A549 (cell line): Measurements from ENCODE around the gene NALCN. TPM values are rescaled to one million over a fixed set of nuclear protein-coding genes. Genes with fewer than 3 reads are reported as not detected.

Experiments
- ATAC-seq, 2 experiments: fragments of 200-7000 bp in 1 of 2; fragments of >200 bp in 1 of 2; cut with Nextera tagmentation in 1 of 2; cut with Tn5 transposase in 1 of 2; 3 replicates each; pipeline versions ENCODE4 v1.8.0 to v1.9.1; 2018 to 2020; ENCODE audit warnings: mild to moderate bottlenecking in 1 of 2, moderate library complexity in 1 of 2
- CTCF ChIA-PET: fragments of 300-600 bp; sonication (Branson Sonifier 250); formaldehyde crosslinking; extraction: SDS; loops from one replicate; lab custom pipeline; 2021; ENCODE audit warnings: antibody characterized with exemption, inconsistent platforms; lab: Yijun Ruan, JAX
- POLR2A ChIA-PET: fragments of 350-600 bp; formaldehyde crosslinking; extraction: SDS; loops from one replicate; lab custom pipeline; 2021; ENCODE audit warnings: antibody characterized with exemption, inconsistent platforms; lab: Yijun Ruan, JAX
- DNase-seq, 2 experiments: peaks; one replicate each; pipeline versions ENCODE4 v3.0.0 to v3.0.0-alpha.2; 2011 to 2016; ENCODE audit warnings: low read depth in 1 of 2, low spot score in 1 of 2
- FAIRE-seq: peaks from 2 replicates; lab custom pipeline; 2011; peaks lifted over from hg19 to GRCh38; lab: Jason Lieb, UNC
- H3K27ac ChIP-seq, 2 experiments: fragments of >200 bp; sonication (Bioruptor Twin); formaldehyde crosslinking; 3 replicates each; pipeline ENCODE4 v1.5.1; 2016 to 2017
- H3K4me1 ChIP-seq: fragments of >200 bp; sonication (Bioruptor Twin); formaldehyde crosslinking; 3 replicates; pipeline ENCODE4 v1.6.1; 2016
- H3K4me2 ChIP-seq: fragments of >200 bp; sonication (Bioruptor Twin); formaldehyde crosslinking; 3 replicates; pipeline ENCODE4 v1.6.1; 2016
- H3K4me3 ChIP-seq: fragments of >200 bp; sonication (Bioruptor Twin); formaldehyde crosslinking; 3 replicates; pipeline ENCODE4 v1.5.1; 2016
- H3K9me3 ChIP-seq: fragments of >200 bp; sonication (Bioruptor Twin); formaldehyde crosslinking; 3 replicates; pipeline ENCODE4 v1.6.1; 2016
- CEBPB ChIP-seq, 2 experiments: fragments of >200 bp in 1 of 2; sonication (Bioruptor Twin) in 1 of 2; formaldehyde crosslinking in 1 of 2; IDR thresholded peaks; 2 replicates each; pipeline ENCODE4 v1.6.1; 2012 to 2016
- CHD2 ChIP-seq: fragments of 150-350 bp; IDR thresholded peaks from 2 replicates; pipeline ENCODE4 v1.6.1; 2014; ENCODE audit warnings: low read length; ENCODE audit not compliant: partially characterized antibody
- ESRRA ChIP-seq: fragments of 150-350 bp; IDR thresholded peaks from 2 replicates; pipeline ENCODE4 v1.6.1; 2014; ENCODE audit warnings: mild to moderate bottlenecking, low read length, borderline replicate concordance
- FOXS1 ChIP-seq: fragments of 250-450 bp; sonication (Bioruptor Pico); IDR thresholded peaks from 2 replicates; pipeline ENCODE4 v1.5.0; 2020; ENCODE audit warnings: mild to moderate bottlenecking, moderate library complexity
- HDAC2 ChIP-seq: fragments of 200-600 bp; sonication (generic); IDR thresholded peaks from 2 replicates; pipeline ENCODE4 v1.6.1; 2016
- HOXB5 ChIP-seq: fragments of 250-450 bp; sonication (Bioruptor Pico); IDR thresholded peaks from 2 replicates; pipeline ENCODE4 v1.5.0; 2020; ENCODE audit warnings: mild to moderate bottlenecking, moderate library complexity
- KDM1A ChIP-seq: fragments of 200-600 bp; sonication (generic); IDR thresholded peaks from 2 replicates; pipeline ENCODE4 v1.6.1; 2016; ENCODE audit warnings: low read depth, mild to moderate bottlenecking
- NFE2L2 ChIP-seq: fragments of 150-350 bp; conservative IDR thresholded peaks from 2 replicates; pipeline ENCODE4 v1.6.1; 2014; ENCODE audit warnings: low read length
- POLR2A ChIP-seq: IDR thresholded peaks from 2 replicates; pipeline ENCODE4 v1.6.1; 2012; ENCODE audit warnings: mild to moderate bottlenecking, low read length
- RARB ChIP-seq: fragments of 250-450 bp; sonication (Bioruptor Pico); IDR thresholded peaks from 2 replicates; pipeline ENCODE4 v1.8.0; 2021; ENCODE audit warnings: mild to moderate bottlenecking, moderate library complexity
- RNF2 ChIP-seq: fragments of 200-600 bp; sonication (generic); IDR thresholded peaks from 2 replicates; pipeline ENCODE4 v1.6.1; 2016; ENCODE audit warnings: low read depth, mild to moderate bottlenecking, antibody characterized with exemption, moderate library complexity, borderline replicate concordance
- SMC3 ChIP-seq: fragments of >200 bp; sonication (Bioruptor Twin); formaldehyde crosslinking; IDR thresholded peaks from 3 replicates; pipeline ENCODE4 v1.6.1; 2018; ENCODE audit warnings: inconsistent platforms
- SREBF2 ChIP-seq: fragments of 450-650 bp; IDR thresholded peaks from 2 replicates; pipeline ENCODE4 v1.6.1; 2014; ENCODE audit warnings: mild to moderate bottlenecking, moderate library complexity
- TP53 ChIP-seq: fragments of 250-450 bp; sonication (Bioruptor Pico); IDR thresholded peaks from 2 replicates; pipeline ENCODE4 v1.5.0; 2021; ENCODE audit warnings: mild to moderate bottlenecking, moderate library complexity
- ZFP36 ChIP-seq: fragments of 450-650 bp; IDR thresholded peaks from 2 replicates; pipeline ENCODE4 v1.6.1; 2014; ENCODE audit warnings: borderline replicate concordance; ENCODE audit not compliant: partially characterized antibody
- ZSCAN20 ChIP-seq: fragments of 250-450 bp; sonication (Bioruptor Pico); IDR thresholded peaks from 2 replicates; pipeline ENCODE4 v1.8.0; 2022; ENCODE audit warnings: mild to moderate bottlenecking, moderate library complexity
- WGBS: methylation state at CpG from one replicate; pipeline ENCODE4 v1.1.6; 2017; ENCODE audit errors: missing lambda C conversion rate; 5-methylcytosine and 5-hydroxymethylcytosine counted together
- polyA plus RNA-seq, 4 experiments: library from polyadenylated mRNA; depleted of rRNA in 3 of 4; stranded (reverse); fragments of >200 nt; fragmentation: RNase III in 1 of 4; extraction: RNeasy Plus Mini Kit Qiagen cat#74134 plus additional on column Dnase treatment in 1 of 4; gene quantifications; 2 replicates in 3 of 4; 3 replicates in 1 of 4; pipeline ENCODE4 v1.2.3, GENCODE V29; 2011 to 2017
- TF ChIP-seq, protein P1 (sequence below): fragments of 250-450 bp; sonication (Bioruptor Pico); IDR thresholded peaks from 2 replicates; pipeline ENCODE4 v1.5.0; 2021; ENCODE audit warnings: mild to moderate bottlenecking, moderate library complexity, borderline replicate concordance
- TF ChIP-seq, protein P2 (sequence below): fragments of >200 bp; sonication (Bioruptor Twin); formaldehyde crosslinking; IDR thresholded peaks from 3 replicates; pipeline ENCODE4 v1.6.1; 2016
- TF ChIP-seq, protein P3 (sequence below): fragments of 200-600 bp; sonication (generic); IDR thresholded peaks from 2 replicates; pipeline ENCODE4 v1.6.1; 2016; ENCODE audit warnings: antibody characterized with exemption, mild to moderate bottlenecking, moderate library complexity
- TF ChIP-seq, protein P4 (sequence below): fragments of >200 bp; sonication (Bioruptor Twin); formaldehyde crosslinking; IDR thresholded peaks from 3 replicates; pipeline ENCODE4 v1.5.1; 2016

The NALCN gene
- polyA plus RNA-seq, 2 of the 4 experiments (the other 2 are of a cell fraction), result 1.8 to 4.9 TPM

DNA sequence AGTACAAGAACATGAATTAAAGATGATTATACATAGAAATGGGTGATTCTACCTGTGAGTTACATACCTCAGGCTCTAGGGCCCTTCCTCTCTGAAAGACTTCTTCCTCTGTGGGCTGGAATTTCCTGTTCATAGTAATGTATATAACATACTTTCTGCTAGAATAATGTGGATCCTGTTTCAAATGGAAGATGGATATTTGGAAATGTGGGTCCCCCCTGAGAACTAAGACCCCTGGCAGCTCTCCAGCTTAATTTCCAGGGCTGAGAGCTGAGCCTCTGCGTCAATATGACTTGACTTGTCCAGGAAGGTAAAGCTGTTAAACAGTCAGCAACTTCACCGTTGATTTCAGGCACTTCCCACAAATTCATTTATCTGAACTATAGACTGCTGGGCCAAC, 296.3 kb downstream of the NALCN start:
- H3K9me3 ChIP-seq, result no peaks in the 10 kb centered on the region
- H3K4me2 ChIP-seq, result no peak overlapping the region
- TF ChIP-seq CHD2 (no peak), SREBF2 (no peak), TP53 (CRISPR knock-in tag) (no peak)
- TF ChIP-seq, protein P1, sequence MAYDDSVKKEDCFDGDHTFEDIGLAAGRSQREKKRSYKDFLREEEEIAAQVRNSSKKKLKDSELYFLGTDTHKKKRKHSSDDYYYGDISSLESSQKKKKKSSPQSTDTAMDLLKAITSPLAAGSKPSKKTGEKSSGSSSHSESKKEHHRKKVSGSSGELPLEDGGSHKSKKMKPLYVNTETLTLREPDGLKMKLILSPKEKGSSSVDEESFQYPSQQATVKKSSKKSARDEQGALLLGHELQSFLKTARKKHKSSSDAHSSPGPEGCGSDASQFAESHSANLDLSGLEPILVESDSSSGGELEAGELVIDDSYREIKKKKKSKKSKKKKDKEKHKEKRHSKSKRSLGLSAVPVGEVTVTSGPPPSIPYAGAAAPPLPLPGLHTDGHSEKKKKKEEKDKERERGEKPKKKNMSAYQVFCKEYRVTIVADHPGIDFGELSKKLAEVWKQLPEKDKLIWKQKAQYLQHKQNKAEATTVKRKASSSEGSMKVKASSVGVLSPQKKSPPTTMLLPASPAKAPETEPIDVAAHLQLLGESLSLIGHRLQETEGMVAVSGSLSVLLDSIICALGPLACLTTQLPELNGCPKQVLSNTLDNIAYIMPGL (CRISPR knock-in tag), result no peak
- TF ChIP-seq, all 56 proteins: peak for 0
- Histone ChIP-seq H3K4me3 (no peak overlapping the region), H3K4me1 (no peaks in the 10 kb centered on the region), H3K27ac (no peak overlapping the region)
- DNase-seq (no peak), ATAC-seq (no peak), FAIRE-seq (no peak)
- POLR2A ChIA-PET, result no interaction called here
- 71% methylated on average over 2 of the region's 2 CpGs for WGBS
- CTCF ChIA-PET, result interaction anchor here (2.1 kb wide), 1 partner anchor 8 kb away, joined by 6 read pairs; no protein-coding TSS in a partner anchor

DNA sequence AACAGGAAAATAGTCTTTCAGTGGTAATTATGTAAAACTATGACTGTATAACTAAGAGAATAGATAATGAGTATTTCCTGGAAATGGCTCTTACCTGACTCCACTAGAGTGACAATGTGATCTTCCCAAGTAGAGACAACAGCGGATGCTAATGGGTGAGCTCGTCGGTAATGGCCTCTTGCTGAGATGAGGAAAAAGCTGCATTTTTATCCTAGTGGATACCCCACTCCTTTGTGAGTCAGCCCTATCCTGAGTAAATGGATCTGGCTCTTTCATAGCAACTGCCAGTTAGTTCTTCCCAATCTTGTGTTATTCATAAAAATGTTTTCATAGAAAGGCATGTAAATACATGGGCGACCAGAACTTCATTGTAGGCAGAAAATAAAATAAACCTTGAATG, 299.5 kb downstream of the NALCN start:
- H3K27ac ChIP-seq, result no peak overlapping the region
- H3K4me2 ChIP-seq, result no peak overlapping the region
- H3K4me3 ChIP-seq, result no peak overlapping the region
- no peaks in the 10 kb centered on the region for H3K4me1 ChIP-seq
- ATAC-seq, result no peak
- ChIA-PET POLR2A (no interaction called here), CTCF (no interaction called here)
- FAIRE-seq, result no peak
- no peaks in the 10 kb centered on the region for H3K9me3 ChIP-seq
- TF ChIP-seq, protein P2, sequence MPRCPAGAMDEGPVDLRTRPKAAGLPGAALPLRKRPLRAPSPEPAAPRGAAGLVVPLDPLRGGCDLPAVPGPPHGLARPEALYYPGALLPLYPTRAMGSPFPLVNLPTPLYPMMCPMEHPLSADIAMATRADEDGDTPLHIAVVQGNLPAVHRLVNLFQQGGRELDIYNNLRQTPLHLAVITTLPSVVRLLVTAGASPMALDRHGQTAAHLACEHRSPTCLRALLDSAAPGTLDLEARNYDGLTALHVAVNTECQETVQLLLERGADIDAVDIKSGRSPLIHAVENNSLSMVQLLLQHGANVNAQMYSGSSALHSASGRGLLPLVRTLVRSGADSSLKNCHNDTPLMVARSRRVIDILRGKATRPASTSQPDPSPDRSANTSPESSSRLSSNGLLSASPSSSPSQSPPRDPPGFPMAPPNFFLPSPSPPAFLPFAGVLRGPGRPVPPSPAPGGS, result no peak
- TF ChIP-seq KDM1A (no peak), NFE2L2 (no peak), HOXB5 (no peak), ZFP36 (no peak)
- TF ChIP-seq, protein P3, sequence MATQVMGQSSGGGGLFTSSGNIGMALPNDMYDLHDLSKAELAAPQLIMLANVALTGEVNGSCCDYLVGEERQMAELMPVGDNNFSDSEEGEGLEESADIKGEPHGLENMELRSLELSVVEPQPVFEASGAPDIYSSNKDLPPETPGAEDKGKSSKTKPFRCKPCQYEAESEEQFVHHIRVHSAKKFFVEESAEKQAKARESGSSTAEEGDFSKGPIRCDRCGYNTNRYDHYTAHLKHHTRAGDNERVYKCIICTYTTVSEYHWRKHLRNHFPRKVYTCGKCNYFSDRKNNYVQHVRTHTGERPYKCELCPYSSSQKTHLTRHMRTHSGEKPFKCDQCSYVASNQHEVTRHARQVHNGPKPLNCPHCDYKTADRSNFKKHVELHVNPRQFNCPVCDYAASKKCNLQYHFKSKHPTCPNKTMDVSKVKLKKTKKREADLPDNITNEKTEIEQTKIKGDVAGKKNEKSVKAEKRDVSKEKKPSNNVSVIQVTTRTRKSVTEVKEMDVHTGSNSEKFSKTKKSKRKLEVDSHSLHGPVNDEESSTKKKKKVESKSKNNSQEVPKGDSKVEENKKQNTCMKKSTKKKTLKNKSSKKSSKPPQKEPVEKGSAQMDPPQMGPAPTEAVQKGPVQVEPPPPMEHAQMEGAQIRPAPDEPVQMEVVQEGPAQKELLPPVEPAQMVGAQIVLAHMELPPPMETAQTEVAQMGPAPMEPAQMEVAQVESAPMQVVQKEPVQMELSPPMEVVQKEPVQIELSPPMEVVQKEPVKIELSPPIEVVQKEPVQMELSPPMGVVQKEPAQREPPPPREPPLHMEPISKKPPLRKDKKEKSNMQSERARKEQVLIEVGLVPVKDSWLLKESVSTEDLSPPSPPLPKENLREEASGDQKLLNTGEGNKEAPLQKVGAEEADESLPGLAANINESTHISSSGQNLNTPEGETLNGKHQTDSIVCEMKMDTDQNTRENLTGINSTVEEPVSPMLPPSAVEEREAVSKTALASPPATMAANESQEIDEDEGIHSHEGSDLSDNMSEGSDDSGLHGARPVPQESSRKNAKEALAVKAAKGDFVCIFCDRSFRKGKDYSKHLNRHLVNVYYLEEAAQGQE, result no peak
- no peak for DNase-seq
- WGBS, result 83% methylated on average over 4 of the region's 4 CpGs

DNA sequence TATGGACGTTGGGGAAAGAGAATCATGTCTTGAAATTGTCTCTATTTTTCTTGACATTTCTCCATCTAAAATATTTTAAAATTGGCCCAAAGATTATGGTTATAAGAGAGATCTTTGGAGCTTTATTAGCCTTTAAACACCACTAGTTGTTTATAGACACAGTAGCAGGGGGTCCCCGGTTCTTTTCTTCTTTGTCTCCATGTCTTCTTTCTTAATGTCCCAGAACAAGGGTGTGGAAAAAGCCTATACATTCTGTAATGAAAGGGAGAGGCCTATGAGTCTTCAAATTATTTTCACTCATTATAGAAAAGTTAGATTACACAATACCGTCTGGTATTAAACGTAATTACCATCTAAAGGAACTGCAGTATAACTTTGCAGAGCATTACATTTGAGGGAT, 300.0 kb downstream of the NALCN start:
- ChIA-PET POLR2A (no interaction called here), CTCF (no interaction called here)
- Histone ChIP-seq H3K27ac (no peak overlapping the region), H3K9me3 (no peaks in the 10 kb centered on the region), H3K4me2 (no peak overlapping the region), H3K4me3 (no peak overlapping the region), H3K4me1 (no peaks in the 10 kb centered on the region)
- no peak for DNase-seq
- WGBS, result 57% methylated on average over 4 of the region's 4 CpGs
- ATAC-seq, result no peak
- no peak for FAIRE-seq
- TF ChIP-seq HDAC2, result no peak
- TF ChIP-seq, protein P4, sequence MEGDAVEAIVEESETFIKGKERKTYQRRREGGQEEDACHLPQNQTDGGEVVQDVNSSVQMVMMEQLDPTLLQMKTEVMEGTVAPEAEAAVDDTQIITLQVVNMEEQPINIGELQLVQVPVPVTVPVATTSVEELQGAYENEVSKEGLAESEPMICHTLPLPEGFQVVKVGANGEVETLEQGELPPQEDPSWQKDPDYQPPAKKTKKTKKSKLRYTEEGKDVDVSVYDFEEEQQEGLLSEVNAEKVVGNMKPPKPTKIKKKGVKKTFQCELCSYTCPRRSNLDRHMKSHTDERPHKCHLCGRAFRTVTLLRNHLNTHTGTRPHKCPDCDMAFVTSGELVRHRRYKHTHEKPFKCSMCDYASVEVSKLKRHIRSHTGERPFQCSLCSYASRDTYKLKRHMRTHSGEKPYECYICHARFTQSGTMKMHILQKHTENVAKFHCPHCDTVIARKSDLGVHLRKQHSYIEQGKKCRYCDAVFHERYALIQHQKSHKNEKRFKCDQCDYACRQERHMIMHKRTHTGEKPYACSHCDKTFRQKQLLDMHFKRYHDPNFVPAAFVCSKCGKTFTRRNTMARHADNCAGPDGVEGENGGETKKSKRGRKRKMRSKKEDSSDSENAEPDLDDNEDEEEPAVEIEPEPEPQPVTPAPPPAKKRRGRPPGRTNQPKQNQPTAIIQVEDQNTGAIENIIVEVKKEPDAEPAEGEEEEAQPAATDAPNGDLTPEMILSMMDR, result no peak
- TF ChIP-seq SMC3, result no peak
- TF ChIP-seq ZSCAN20 (CRISPR knock-in tag), result no peak
- TF ChIP-seq POLR2A, result no peak
- TF ChIP-seq KDM1A, result no peak
- no peak for TF ChIP-seq CEBPB (IDR thresholded peaks at IDR 0.05)
- no peak for TF ChIP-seq HOXB5
- TF ChIP-seq, protein P3, result no peak
- TF ChIP-seq TP53 (CRISPR knock-in tag), result no peak
- TF ChIP-seq, protein P2, result no peak
- no peak for TF ChIP-seq RARB (CRISPR knock-in tag)
- no peak for TF ChIP-seq ESRRA
- TF ChIP-seq FOXS1 (CRISPR knock-in tag), result no peak
- TF ChIP-seq RNF2, result no peak
